Skeletal muscle satellite cell (primary cell): ENCODE measurements around the gene SSR1. TPM values are rescaled to one million over a fixed set of nuclear protein-coding genes. Genes with fewer than 3 reads are reported as not detected.
"Not testable (repeated sequence)": the region's sequence is repeated elsewhere in the genome, so short reads cannot be mapped to it uniquely, and the experiment has no call there.

Experiments used
- H3K27me3 ChIP-seq: 2 replicates; pipeline ENCODE4 v1.7.0; 2013; ENCODE audit warnings: low read length; ENCODE audit not compliant: control insufficient read depth, insufficient read depth
- H3K36me3 ChIP-seq: 2 replicates; pipeline ENCODE4 v1.7.0; 2013; ENCODE audit warnings: mild to moderate bottlenecking, control low read depth, low read length; ENCODE audit not compliant: insufficient read depth
- H3K4me1 ChIP-seq: 2 replicates; pipeline ENCODE4 v1.7.0; 2013; ENCODE audit warnings: low read length; ENCODE audit not compliant: control insufficient read depth, insufficient read depth
- H3K4me2 ChIP-seq: 2 replicates; pipeline ENCODE4 v1.7.0; 2013; ENCODE audit warnings: mild to moderate bottlenecking, low read length
- H3K4me3 ChIP-seq: 2 replicates; pipeline ENCODE4 v1.7.0; 2013; ENCODE audit warnings: low read length
- H3K9ac ChIP-seq: 2 replicates; pipeline ENCODE4 v1.7.0; 2013; ENCODE audit warnings: mild to moderate bottlenecking, low read depth, low read length, moderate library complexity
- H3K9me3 ChIP-seq: replicated peaks from 2 replicates; pipeline ENCODE4 v1.7.0; 2013; ENCODE audit warnings: mild to moderate bottlenecking, control low read depth, low read length
- total RNA-seq: library from RNA; depleted of rRNA; stranded (reverse); fragments of >200 nt; gene quantifications from 2 replicates; pipeline ENCODE4 v1.2.3, GENCODE V29; 2012; rRNA removed

The SSR1 gene
- total RNA-seq = 129 and 145 TPM in 2 replicates

DNA sequence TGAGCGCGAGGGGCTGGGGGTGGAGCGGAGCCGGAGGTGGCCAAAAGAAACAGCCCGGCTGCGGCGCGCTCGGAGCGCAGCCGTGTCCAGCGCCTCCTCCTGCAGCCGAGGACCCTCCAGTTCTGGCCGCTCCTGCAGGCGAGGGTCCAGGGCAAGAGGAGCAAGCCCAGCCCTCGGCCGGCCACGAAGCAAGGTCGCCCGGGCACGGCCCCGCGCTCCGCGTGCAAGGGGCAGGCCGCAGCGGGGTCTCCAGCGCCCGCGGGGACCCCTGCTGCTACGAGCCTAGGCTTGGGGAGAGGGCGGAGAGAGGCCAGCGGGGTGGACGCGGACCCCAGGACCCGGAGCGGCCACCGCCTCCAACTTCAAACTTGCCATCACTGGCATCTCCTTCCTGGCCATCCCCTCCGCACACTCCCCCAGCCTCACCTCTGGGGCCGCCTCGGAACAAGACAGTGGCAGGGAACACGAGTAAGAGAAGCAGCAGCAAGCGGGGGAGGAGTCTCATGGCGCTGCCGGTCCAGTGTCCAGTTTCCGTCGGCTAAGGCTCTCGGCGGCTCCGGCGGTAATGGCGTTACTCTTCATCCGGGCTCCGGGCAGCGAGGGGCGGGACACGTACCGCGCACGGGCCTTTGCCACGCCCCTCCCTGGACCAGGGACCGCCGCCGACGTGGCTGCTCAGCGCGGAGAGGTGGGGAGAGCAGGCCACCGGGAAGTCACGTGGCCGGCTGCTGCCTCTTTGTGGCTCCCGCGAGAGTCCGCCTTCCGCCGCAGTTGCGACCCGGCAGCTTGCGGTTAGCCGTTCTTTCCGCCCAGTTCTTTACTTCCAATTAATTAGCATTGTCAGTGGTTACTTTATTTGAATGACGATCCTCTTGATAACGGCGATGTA is at the start of gene SSR1:
Gene SSR1, minus strand, starts transcription at position 584 of the 889 bp plus-strand sequence. Its CDS starts 79 bp downstream, at position 505.
- Histone ChIP-seq H3K9me3 (no peaks in the 10 kb centered on the region), H3K4me1 (peaks cover 5% of the 10 kb centered on the region), H3K9ac (peak within 1 kb of the TSS; percentile 99), H3K27me3 (no peaks in the 10 kb centered on the region), H3K4me3 (peak within 1 kb of the TSS; percentile 79), H3K4me2 (peak within 1 kb of the TSS; percentile 80), H3K36me3 (peaks cover 21% of the 10 kb centered on the region)

DNA sequence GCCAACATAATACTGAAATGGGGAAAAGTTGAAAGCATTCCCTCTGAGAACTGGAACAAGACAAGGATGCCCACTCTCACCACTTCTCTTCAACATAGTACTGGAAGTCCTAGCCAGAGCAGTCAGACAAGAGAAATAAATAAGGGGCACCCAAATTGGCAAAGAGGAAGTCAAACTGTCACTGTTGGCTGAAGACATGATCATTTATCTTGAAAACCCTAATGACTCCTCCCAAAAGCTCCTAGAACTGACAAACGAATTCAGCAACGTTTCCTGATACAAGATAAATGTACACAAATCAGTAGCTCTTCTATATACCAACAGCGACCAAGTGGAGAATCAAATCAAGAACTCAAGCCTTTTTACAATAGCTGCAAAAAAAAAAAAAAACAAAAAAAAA is 38.9 kb upstream of the SSR1 start:
- H3K4me1 ChIP-seq, H3K36me3 ChIP-seq, H3K4me2 ChIP-seq, H3K9me3 ChIP-seq, H3K9ac ChIP-seq, H3K27me3 ChIP-seq, H3K4me3 ChIP-seq: not testable (repeated sequence)

DNA sequence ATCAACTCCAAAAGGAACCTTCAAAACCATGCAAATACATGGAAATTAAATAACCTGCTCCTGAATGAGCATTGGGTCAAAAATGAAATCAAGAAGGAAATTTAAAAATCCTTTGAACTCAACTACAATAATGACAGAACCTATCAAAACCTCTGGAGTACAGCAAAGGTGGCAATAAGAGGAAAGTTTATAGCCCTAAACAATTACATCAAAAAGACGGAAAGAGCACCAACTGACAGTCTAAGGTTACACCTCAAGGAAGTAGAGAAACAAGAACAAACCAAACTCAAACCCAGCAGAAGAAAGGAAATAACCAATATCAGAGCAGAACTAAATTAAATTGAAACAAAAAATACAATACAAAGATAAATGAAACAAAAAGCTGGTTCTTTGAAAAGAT is 37.6 kb upstream of the SSR1 start:
- H3K4me3 ChIP-seq, H3K9ac ChIP-seq, H3K4me2 ChIP-seq, H3K27me3 ChIP-seq, H3K4me1 ChIP-seq, H3K9me3 ChIP-seq, H3K36me3 ChIP-seq: not testable (repeated sequence)

DNA sequence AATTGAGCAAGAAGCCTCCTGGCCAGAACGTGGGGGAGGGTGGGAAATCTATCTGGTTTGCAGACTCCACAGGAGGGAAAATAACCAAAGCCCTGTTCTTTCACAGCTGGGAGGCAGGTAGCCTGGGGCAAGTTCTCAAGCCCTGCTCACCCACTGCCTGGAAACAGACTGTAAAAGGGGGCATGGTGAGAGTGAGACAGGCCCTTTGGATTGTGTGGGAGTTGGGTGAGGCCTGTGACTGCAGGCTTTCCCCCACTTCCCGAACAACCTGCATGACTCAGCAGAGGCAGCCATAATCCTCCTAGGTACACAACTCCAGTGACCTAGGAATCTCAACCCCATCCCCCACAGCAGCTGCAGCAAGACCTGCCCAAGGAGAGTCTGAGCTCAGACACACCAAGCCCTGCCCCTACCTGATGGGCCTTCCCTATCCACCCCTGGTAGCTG is 34.6 kb upstream of the SSR1 start:
- H3K36me3 ChIP-seq, H3K4me2 ChIP-seq, H3K4me1 ChIP-seq, H3K27me3 ChIP-seq, H3K9me3 ChIP-seq, H3K4me3 ChIP-seq, H3K9ac ChIP-seq: not testable (repeated sequence)

DNA sequence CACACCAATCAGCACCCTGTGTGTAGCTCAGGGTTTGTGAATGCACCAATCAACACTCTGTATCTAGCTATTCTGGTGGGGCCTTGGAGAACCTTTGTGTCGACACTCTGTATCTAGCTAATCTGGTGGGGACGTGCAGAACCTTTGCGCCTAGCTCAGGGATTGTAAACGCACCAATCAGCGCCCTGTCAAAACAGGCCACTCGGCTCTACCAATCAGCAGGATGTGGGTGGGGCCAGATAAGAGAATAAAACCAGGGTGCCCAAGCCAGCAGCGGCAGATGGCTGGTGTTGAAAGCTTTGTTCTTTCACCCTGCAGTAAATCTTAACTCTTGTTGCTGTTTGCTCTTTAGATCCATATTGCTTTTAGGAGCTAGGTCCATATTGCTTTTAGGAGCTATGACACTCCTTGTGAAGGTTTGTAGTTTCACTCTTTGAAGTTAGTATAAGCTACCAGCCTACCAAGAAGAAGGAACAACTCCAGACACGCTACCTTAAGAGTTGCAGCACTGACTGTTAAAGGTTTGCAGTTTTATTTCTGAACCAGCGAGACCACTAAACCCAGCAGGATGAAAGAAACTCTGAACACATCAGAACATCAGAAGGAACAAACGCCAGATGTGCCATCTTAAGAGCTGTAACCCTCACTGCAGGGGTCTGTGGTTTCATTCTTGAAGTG is 31.9 kb upstream of the SSR1 start:
- not testable (repeated sequence) for H3K36me3 ChIP-seq, H3K9ac ChIP-seq, H3K4me1 ChIP-seq, H3K4me3 ChIP-seq, H3K27me3 ChIP-seq, H3K9me3 ChIP-seq, H3K4me2 ChIP-seq

DNA sequence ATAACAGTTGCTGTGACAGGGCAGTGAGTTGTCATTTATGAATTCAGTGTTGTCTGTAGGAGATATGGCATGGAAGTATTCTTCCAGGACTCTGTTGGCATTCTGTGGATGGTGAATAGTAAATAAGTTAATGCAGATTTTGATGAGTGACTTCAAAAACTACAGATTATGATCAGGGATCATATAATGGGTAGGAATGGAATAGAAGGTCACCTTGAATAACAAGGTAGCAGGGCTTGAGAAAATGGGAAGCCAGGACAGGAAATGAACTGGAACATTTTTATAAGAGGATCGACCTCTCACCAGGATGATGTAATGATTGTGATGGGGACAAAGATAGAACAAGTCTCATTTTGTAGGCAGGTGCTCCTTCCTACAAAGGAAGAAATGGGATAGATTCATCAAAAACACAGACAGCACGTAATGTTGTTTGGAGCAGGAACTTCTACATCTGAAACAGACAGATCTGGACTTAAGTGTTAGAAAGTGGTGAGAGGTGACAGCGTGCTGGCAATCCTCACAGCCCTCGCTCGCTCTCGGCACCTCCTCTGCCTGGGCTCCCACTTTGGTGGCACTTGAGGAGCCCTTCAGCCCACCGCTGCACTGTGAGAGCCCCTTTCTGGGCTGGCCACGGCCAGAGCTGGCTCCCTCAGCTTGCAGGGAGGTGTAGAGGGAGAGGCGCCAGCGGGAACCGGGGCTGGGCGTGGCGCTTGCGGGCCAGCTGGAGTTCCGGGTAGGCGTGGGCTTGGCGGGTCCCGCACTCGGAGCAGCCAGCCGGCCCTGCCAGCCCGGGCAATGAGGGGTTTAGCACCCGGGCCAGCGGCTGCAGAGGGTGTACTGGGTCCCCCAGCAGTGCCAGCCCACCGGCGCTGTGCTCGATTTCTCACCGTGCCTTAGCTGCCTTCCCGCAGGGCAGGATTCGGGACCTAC is 30.8 kb upstream of the SSR1 start:
- no peak overlapping the region for H3K4me3 ChIP-seq
- no peak overlapping the region for H3K9ac ChIP-seq
- no peak overlapping the region for H3K4me2 ChIP-seq

DNA sequence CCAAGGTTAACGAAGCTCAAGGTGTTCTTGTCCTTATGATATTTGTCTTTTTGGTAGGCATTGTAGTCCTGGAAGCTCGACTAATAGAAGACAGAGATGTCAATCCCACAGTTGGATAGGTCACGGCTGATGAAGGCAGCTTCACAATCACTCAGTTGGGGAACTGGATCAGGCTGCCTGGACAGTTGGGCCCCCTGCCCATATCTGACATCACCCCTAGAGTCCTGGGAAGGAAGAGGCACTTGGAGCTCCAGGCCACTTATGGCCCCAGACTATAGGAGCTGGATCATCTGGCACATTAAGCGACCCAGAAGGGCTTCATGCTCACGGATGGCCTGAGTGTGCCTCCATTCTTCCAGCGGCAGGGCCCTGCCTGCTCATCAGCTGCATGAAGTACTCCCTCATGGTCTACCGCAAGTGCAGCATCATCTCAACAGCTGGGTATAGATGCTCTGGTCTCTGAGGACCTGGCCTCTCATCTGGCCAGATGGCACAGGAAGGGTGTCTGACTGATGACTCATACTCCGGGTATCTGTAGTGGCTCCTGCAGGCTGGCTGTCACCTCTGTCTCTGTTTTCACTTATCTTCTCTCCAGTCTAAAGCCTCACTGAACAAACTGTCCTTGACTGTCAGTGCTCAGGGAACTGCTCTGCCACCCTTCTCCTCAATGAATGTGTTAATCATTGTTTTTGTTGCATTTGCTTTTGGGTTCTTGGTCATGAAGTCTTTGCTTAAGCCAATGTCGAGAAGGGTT is 29.2 kb upstream of the SSR1 start:
- Histone ChIP-seq H3K4me3 (no peak overlapping the region), H3K9ac (no peak overlapping the region)

More for the DNA sequence above, 30.8 kb upstream of the SSR1 start:
- H3K4me1 ChIP-seq = no peaks in the 10 kb centered on the region
- peaks cover 3% of the 10 kb centered on the region for H3K27me3 ChIP-seq
- H3K9me3 ChIP-seq = no peaks in the 10 kb centered on the region
- no peaks in the 10 kb centered on the region for H3K36me3 ChIP-seq

DNA sequence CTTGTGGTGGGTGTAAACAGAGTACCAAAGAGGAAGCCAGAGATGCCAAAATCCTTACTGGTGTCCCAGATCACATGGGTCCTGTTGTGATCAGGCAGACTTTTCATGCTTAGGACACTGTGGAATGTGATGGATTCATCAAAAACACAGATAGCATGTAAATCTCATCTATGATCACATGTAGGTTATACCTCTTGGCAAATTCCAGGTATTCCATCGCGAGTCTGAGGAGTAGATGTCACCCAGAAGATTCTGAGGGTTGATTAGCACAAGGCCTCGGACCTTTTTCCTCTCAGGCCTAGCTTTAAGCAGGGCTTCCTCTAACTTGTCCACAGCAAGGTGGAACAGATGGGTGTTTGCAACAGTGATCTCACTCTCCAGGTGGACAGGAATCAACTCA is 28.3 kb upstream of the SSR1 start:
- H3K9me3 ChIP-seq = no peaks in the 10 kb centered on the region
- H3K9ac ChIP-seq = no peak overlapping the region
- no peaks in the 10 kb centered on the region for H3K36me3 ChIP-seq
- H3K4me3 ChIP-seq = no peak overlapping the region
- H3K27me3 ChIP-seq = peaks cover 3% of the 10 kb centered on the region
- no peaks in the 10 kb centered on the region for H3K4me1 ChIP-seq
- no peak overlapping the region for H3K4me2 ChIP-seq

More for the DNA sequence above, 29.2 kb upstream of the SSR1 start:
- no peaks in the 10 kb centered on the region for H3K36me3 ChIP-seq
- H3K4me2 ChIP-seq = no peak overlapping the region
- no peaks in the 10 kb centered on the region for H3K9me3 ChIP-seq
- no peaks in the 10 kb centered on the region for H3K4me1 ChIP-seq
- H3K27me3 ChIP-seq = peaks cover 3% of the 10 kb centered on the region

DNA sequence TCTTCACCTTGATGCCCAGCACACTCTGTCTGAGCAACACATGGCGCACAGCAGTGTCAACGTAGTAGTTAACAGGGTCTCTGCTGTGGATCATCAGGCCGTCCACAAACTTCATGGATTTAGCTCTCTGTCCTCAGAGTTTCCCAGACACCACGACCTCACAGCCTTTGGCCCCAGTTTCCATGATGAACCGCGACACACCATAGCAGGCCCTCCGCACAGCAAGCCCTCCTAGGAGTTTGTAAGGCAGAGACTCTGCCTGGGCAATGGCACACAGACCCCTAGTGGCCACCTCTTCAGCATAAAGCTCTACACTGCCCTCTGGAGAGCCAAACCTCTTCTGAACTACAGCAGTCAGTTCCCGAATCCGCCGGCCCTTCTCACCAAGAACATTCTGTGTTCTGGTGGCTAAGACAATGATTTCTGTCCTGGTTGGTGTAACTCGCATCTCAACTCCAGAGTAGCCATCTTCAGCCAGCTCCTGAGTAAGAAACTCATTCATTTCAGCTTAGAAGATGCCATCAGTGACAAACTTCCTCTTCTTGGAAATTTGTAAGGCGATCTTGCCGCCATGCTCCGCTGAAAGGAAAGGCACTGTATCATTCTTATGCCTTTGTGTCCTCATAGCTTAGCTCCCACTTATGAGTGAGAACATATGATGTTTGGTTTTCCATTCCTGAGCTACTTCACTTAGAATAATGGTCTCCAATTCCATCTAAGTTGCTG is 26.2 kb upstream of the SSR1 start:
- not testable (repeated sequence) for H3K36me3 ChIP-seq, H3K4me3 ChIP-seq, H3K4me2 ChIP-seq, H3K9me3 ChIP-seq, H3K27me3 ChIP-seq, H3K4me1 ChIP-seq, H3K9ac ChIP-seq

DNA sequence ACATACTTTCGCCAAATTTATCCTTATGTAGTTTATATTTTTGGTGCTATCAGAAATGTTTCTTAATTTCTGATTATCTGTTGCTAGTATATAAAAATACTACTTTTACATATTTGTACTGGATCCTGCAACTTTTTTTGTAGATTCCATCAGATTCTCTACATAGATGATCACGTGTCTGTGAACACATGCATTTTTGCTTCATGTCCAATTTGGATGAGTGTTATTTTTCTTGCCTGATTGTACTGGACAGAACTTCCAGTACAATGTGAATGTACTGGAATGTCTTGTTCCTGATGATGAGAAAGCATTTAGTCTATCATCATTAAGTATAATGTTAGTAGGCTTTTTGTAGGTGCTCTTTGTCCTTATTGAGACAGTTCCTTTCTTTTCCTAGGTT is 25.0 kb upstream of the SSR1 start:
- H3K4me2 ChIP-seq = no peak overlapping the region
- no peaks in the 10 kb centered on the region for H3K4me1 ChIP-seq
- no peaks in the 10 kb centered on the region for H3K36me3 ChIP-seq
- H3K27me3 ChIP-seq = peaks cover 3% of the 10 kb centered on the region
- H3K4me3 ChIP-seq = no peak overlapping the region
- H3K9me3 ChIP-seq = no peaks in the 10 kb centered on the region
- no peak overlapping the region for H3K9ac ChIP-seq
